Measurements from ENCODE around the gene MRTO4.

DNA sequence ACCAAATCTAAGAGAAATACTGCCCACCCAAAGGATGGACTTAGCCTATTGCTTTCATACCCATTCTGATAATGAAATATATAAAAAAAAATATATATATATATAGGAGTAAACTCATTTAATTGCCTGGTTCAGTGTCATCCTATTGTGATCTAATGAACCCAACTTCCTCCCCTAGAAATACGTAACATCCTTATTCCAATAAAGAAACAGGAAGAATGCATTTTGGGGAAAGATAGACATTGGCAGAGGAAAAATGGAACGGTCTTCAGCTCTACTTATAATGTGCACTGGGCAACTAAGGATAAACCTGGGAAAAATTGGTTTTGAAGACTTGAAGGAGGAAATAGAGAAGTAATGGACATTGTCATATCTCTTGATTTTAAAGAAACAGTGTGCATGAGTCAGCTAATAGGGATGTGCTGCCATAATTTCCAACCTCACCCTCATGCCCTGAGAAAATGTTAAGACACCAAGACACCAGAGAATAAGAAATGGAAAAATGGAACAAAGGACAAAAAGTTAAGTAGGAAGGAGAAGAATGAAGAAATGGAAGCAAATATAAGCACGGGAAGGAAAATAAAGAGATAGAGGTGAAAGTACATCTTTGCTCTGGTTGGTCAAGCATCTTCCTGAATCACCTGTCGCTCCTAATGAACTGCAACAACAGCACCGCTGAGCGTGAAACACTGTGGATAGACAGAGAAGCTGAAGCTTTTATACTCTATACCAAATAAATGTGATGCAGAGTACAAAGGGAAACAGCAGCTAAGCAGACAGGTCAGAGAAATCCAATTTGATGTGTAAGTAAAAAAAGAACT is 46.9 kb upstream of the MRTO4 start:
- TF ChIP-seq, protein P1, sequence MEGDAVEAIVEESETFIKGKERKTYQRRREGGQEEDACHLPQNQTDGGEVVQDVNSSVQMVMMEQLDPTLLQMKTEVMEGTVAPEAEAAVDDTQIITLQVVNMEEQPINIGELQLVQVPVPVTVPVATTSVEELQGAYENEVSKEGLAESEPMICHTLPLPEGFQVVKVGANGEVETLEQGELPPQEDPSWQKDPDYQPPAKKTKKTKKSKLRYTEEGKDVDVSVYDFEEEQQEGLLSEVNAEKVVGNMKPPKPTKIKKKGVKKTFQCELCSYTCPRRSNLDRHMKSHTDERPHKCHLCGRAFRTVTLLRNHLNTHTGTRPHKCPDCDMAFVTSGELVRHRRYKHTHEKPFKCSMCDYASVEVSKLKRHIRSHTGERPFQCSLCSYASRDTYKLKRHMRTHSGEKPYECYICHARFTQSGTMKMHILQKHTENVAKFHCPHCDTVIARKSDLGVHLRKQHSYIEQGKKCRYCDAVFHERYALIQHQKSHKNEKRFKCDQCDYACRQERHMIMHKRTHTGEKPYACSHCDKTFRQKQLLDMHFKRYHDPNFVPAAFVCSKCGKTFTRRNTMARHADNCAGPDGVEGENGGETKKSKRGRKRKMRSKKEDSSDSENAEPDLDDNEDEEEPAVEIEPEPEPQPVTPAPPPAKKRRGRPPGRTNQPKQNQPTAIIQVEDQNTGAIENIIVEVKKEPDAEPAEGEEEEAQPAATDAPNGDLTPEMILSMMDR (IDR thresholded peaks at IDR 0.05): no peak
- no peak for TF ChIP-seq POLR2A (IDR thresholded peaks at IDR 0.05)
